IPS DF 6.9 (cell line): ENCODE results near the gene PTPRU.
"Not testable (repeated sequence)": the region's sequence is repeated elsewhere in the genome, so short reads cannot be mapped to it uniquely, and the experiment has no call there.

ENCODE experiments used
- DNase-seq: peaks from one replicate; pipeline ENCODE4 v3.0.0-alpha.2; 2013; ENCODE audit warnings: low read depth, low spot score
- H3K27ac ChIP-seq: one replicate; pipeline ENCODE4 v1.5.1; 2013; ENCODE audit warnings: low read length, control low read depth
- H3K27me3 ChIP-seq: 2 replicates; pipeline ENCODE4 v1.6.1; 2013; ENCODE audit warnings: mild to moderate bottlenecking, low read length; ENCODE audit not compliant: control insufficient read depth, insufficient read depth
- H3K36me3 ChIP-seq: 2 replicates; pipeline ENCODE4 v1.6.1; 2013; ENCODE audit warnings: low read length; ENCODE audit not compliant: control insufficient read depth, insufficient read depth
- H3K4me1 ChIP-seq: 2 replicates; pipeline ENCODE4 v1.6.1; 2013; ENCODE audit warnings: low read length; ENCODE audit not compliant: control insufficient read depth, insufficient read depth
- H3K4me3 ChIP-seq: 2 replicates; pipeline ENCODE4 v1.5.1; 2013; ENCODE audit warnings: mild to moderate bottlenecking, low read length
- H3K9me3 ChIP-seq: 2 replicates; pipeline ENCODE4 v1.6.1; 2013; ENCODE audit warnings: low read length, inconsistent platforms; ENCODE audit not compliant: control insufficient read depth, insufficient read depth
- WGBS: extraction: QIAGEN DNeasy Blood & Tissue Kit; methylation state at CpG from one replicate; pipeline ENCODE4 v1.1.7; 2013; ENCODE audit warnings: mixed read lengths, missing lambda C conversion rate; ENCODE audit not compliant: insufficient read length, insufficient coverage; 5-methylcytosine and 5-hydroxymethylcytosine counted together

The PTPRU gene

DNA sequence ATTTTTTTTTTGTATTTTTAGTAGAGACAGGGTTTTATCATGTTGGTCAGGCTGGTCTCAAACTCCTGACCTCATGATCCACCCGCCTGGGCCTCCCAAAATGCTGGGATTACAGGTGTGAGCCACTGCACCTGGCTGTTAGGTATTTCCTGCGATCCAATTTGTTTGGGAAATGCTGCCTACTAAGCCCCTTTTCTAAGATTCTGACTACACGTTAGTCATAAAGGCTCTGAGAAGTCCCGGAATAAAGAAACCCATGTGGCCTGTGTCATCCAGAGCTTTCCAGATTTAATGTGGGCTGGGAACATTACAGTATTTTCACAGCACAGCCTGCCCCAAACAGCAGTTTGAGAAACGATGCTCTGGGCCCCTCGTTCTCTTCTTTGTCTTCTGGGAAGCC is 14.1 kb upstream of the PTPRU start:
- H3K36me3 ChIP-seq, DNase-seq, H3K4me1 ChIP-seq, H3K9me3 ChIP-seq, H3K27ac ChIP-seq, H3K4me3 ChIP-seq, H3K27me3 ChIP-seq: not testable (repeated sequence)
- WGBS, result no CpG with 5 or more reads among the region's 6 CpGs

DNA sequence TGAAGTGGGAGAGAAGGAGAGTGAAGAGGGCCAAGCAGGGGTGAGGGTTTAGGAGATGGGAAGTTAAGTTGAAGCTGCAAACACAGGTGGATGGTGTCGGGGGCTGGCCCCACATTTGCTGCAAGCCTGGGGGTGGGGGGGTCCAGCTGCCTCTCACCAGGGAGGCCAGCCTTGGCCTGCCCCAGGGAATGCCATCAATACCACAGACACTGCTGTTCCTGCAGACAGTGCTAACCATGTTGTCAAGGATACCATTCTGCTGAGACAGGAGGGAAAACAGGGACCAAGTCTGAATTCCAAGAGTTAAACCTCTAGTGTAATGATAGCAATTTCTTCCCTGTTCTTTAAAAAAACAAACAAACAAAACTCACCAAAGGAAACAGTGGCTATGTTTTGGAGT is 13.6 kb upstream of the PTPRU start:
- Histone ChIP-seq H3K4me1 (no peaks in the 10 kb centered on the region), H3K36me3 (no peaks in the 10 kb centered on the region), H3K9me3 (no peaks in the 10 kb centered on the region), H3K27me3 (no peaks in the 10 kb centered on the region), H3K27ac (no peak overlapping the region), H3K4me3 (no peak overlapping the region)
- WGBS, result no CpG with 5 or more reads among the region's 1 CpG
- no peak for DNase-seq

DNA sequence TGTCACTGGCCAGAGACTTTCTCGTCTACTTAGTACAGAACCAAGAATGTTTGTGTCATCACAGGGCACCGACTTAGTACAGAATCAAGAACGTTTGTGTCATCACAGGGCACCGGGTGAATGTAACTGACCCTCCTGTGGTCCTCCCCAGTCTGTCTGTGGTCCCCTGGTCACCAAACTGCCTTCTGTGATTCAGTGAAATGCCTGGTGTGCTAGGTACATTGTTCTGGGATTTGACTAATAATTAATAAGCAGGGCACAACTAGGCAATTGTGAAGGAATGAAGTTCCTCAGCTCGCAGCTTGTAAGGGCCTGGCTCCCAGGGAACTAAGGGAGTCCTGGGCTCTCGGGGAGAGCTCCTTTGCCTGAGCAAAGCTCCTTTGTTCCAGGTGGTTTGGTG is 12.8 kb upstream of the PTPRU start:
- no CpG with 5 or more reads among the region's 6 CpGs for WGBS
- Histone ChIP-seq H3K27me3 (no peaks in the 10 kb centered on the region), H3K27ac (no peak overlapping the region), H3K4me3 (no peak overlapping the region), H3K9me3 (no peaks in the 10 kb centered on the region), H3K36me3 (no peaks in the 10 kb centered on the region), H3K4me1 (no peaks in the 10 kb centered on the region)
- no peak for DNase-seq

DNA sequence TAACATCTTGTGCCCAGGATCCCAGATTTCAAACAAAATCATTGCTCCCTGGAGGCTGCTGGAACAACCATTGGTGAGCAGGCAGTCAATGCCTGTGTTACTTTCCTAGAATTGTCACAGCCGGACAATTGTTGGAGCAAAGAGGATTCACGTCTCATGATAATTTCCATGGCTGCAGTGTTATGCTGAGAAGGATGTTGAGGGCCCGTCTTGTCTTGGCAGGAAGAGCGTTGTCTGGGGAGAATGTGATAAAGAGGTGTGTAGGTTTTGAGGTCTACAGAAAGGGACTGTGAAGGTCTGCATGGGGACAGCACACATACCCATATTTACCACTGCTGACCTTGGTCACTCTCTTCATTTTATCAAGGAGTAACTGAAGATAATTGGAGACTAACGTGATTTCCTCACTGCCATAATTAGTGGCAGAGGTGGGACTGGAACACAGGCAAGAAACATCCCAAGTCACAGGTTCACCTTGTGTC is 11.9 kb upstream of the PTPRU start:
- no CpG with 5 or more reads among the region's 5 CpGs for WGBS
- Histone ChIP-seq H3K27me3 (no peaks in the 10 kb centered on the region), H3K36me3 (no peaks in the 10 kb centered on the region), H3K4me3 (no peak overlapping the region), H3K27ac (no peak overlapping the region), H3K9me3 (no peaks in the 10 kb centered on the region), H3K4me1 (no peaks in the 10 kb centered on the region)
- no peak for DNase-seq

DNA sequence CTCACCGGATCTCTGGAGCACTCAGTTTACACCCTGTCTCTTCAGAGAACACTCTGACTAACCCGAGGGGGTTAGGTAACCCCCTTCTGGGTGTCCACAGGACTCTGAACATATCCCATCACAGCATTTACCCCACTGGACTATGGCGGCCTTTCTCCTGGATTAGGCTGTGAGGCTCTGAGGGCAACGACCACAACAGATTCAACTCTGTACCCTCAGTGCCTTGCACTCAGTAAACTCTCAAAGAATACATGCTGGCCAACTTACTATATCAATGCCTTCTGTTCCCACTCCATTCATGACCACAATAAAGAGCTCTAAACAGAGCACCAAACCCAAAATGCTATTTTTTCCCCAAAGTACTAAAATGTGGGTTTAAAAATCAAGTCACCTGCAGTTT is 11.0 kb upstream of the PTPRU start:
- H3K27ac ChIP-seq, result no peak overlapping the region

DNA sequence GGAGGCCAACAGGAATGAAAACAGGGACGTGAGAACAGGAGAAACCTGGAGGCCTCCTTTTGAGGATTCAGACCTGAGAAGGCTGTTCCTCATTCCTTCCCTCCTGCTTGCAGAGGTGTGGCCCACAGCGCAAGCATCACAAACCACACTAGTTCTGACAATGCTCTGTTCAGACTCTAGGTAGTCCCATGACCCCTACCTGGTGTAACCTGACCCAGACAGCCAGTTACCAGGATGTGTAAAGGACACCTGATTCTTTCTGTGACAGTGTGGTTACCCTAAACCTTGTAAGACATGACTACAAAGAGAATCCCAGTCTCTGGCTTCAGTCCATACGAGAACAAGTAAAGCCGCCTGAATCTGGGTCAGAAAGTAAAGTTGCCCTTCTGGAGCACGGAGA is 8.8 kb upstream of the PTPRU start:
- Histone ChIP-seq H3K4me1 (no peaks in the 10 kb centered on the region), H3K9me3 (no peaks in the 10 kb centered on the region), H3K4me3 (no peak overlapping the region), H3K27me3 (no peaks in the 10 kb centered on the region), H3K27ac (no peak overlapping the region), H3K36me3 (no peaks in the 10 kb centered on the region)
- no CpG with 5 or more reads among the region's 5 CpGs for WGBS
- no peak for DNase-seq

More for the DNA sequence above, 11.0 kb upstream of the PTPRU start:
- WGBS, result no CpG with 5 or more reads among the region's 4 CpGs
- H3K4me1 ChIP-seq, result no peaks in the 10 kb centered on the region
- no peaks in the 10 kb centered on the region for H3K36me3 ChIP-seq
- no peak overlapping the region for H3K4me3 ChIP-seq
- H3K27me3 ChIP-seq, result no peaks in the 10 kb centered on the region
- no peaks in the 10 kb centered on the region for H3K9me3 ChIP-seq
- DNase-seq, result no peak

DNA sequence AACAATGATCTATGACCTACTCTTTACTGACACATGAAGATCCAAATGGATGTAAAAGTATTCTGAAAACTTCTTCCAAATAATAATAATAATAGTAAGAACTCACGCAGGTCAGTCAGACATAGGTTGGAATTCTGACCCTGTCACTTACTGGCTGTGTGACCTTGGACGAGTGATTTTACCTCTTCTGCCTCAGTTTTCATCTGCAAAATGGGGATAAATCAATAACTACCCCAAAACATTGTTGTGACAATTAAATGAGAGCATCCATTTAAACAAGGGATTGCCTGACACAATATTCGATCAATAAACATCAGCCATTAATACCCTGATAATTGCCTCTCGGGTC is 6.1 kb upstream of the PTPRU start:
- H3K36me3 ChIP-seq, result no peaks in the 10 kb centered on the region
- DNase-seq, result no peak
- H3K4me3 ChIP-seq, result peak overlapping the region; percentile 69; the same call in 1 of the 2 replicates
- no peak overlapping the region for H3K27ac ChIP-seq
- H3K4me1 ChIP-seq, result no peaks in the 10 kb centered on the region
- no peaks in the 10 kb centered on the region for H3K27me3 ChIP-seq
- WGBS, result no CpG with 5 or more reads among the region's 4 CpGs
- no peaks in the 10 kb centered on the region for H3K9me3 ChIP-seq

DNA sequence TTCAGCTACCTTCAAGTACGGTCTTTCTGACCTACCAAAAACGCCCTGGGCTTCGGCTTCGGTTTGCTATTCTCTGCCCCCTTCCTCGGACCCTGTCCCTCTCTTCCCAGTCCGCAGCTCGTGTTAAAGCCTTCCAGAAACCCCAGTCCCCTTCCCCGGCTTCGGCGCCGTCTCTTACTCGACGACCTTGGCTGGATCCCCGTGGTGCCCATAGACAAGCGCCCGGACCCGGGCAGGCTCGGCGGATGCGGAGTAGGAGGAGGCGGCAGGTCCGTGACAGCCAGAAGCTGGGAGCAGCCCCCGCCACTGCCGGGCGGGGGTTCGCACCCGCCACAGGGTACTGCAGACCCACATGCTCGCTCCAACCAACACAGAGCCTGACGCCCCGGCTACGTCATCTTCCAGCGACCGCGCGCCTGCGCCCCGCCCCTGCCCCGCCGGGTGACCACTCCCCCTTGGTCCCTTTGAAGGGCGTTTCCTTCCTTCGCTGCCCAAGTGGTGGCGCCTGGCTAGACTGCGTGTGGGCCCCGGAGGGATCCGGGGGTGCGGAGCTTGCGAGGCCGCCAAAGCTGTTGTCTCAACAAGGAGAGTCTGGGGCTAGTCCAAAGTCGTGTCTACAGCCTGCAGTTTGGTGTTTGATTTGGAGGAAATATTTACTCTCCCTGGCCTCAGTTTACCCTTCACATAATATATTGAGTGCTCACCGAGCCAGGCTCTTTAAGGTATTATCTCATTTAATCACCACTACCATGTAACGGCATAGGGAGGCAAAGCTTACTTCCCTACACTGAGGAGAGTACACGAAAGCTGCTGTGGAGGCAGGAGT is 5.6 kb upstream of the PTPRU start, which contains the start of gene MECR:
Gene MECR (minus strand): TSS at position 382 of the 826 bp plus-strand sequence. CDS start 28 bp downstream, at position 354.
- Histone ChIP-seq H3K4me1 (no peaks in the 10 kb centered on the region), H3K4me3 (peak within 1 kb of the TSS; percentile 69), H3K27ac (no peak within 1 kb of the TSS), H3K36me3 (no peaks in the 10 kb centered on the region), H3K9me3 (no peaks in the 10 kb centered on the region), H3K27me3 (no peaks in the 10 kb centered on the region)
- peak; percentile 85 for DNase-seq
- WGBS, result no CpG with 5 or more reads among the region's 52 CpGs

DNA sequence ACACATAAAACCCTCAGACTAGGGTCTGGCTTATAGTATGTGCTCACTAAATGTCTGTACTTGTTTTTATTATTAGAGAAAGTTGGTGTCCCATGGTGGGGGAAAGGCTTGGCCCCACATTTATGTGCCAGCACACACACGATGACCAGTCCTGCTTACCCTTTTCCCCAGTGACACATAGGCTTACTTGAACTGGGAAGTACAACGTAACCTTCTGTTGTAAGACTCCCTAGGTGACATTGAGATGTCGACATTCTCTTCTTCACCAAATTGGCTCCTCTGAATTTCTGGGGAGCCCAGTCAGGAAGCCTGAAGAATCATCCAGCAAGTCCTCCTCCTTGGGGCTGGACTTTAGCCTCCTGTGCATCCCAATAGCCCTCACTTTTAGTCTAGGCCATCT is 3.9 kb upstream of the PTPRU start:
- Histone ChIP-seq H3K27ac (no peak overlapping the region), H3K4me3 (no peak overlapping the region), H3K4me1 (peaks cover 5% of the 10 kb centered on the region; the same call in 1 of the 2 replicates), H3K27me3 (peaks cover 8% of the 10 kb centered on the region; the same call in 1 of the 2 replicates), H3K9me3 (no peaks in the 10 kb centered on the region), H3K36me3 (no peaks in the 10 kb centered on the region)
- no CpG with 5 or more reads among the region's 3 CpGs for WGBS
- DNase-seq, result no peak

DNA sequence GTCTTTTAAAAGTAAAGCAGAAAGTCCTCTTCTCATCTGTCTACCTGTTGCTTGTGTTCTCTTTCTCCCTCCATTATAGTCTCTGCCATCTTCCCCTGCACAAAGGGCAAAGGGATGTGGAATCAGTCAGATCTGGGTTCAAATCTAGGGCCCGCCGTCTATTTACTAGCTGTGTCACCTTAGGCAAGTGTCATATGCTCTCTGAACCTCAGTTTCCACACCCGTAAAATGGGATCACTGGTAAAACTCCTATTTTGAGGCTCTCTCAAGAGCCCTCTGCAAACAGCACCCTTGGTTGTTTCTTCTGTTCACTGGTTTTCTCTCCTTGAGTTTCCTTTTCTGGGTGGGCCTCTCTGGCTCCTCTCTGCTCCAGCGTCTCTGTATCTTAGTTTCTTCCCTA is 2.6 kb upstream of the PTPRU start:
- Histone ChIP-seq H3K27me3 (peaks cover 12% of the 10 kb centered on the region; the same call in 1 of the 2 replicates), H3K4me3 (no peak overlapping the region), H3K36me3 (no peaks in the 10 kb centered on the region), H3K27ac (no peak overlapping the region), H3K9me3 (no peaks in the 10 kb centered on the region), H3K4me1 (peaks cover 8% of the 10 kb centered on the region; the same call in 1 of the 2 replicates)
- WGBS, result no CpG with 5 or more reads among the region's 4 CpGs
- DNase-seq, result no peak

DNA sequence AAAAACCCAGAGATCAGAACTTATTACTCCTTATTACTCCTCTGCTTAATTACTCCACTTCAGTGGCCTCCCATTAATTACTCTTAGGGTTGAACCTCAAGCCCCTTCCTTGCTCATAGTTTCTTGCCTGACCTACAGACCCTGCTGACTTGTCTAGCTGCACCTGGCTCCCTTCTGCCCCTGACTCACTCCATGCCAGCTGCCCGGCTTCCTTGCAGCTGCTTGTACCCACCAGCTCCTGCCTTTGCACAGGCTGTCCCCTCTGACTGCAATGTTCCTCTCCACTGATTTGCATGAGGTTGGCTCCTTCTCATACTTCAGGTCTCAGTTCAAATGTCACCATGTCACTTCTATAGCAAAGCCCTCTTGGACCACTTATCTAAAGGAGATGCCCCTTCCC is 1.9 kb upstream of the PTPRU start:
- no peaks in the 10 kb centered on the region for H3K9me3 ChIP-seq
- no peak overlapping the region for H3K27ac ChIP-seq
- no peaks in the 10 kb centered on the region for H3K36me3 ChIP-seq
- DNase-seq, result no peak
- H3K27me3 ChIP-seq, result peaks cover 13% of the 10 kb centered on the region; the same call in 1 of the 2 replicates
- no peak overlapping the region for H3K4me3 ChIP-seq
- WGBS, result no CpG with 5 or more reads among the region's 1 CpG
- peaks cover 13% of the 10 kb centered on the region for H3K4me1 ChIP-seq
